Neural cell (in vitro differentiated cells): ENCODE data around the gene WDR83.
"Not testable (repeated sequence)": the region's sequence is repeated elsewhere in the genome, so short reads cannot be mapped to it uniquely, and the experiment has no call there.

Experiments
- EP300 ChIP-seq: fragments of 450-650 bp; conservative IDR thresholded peaks from 2 replicates; pipeline ENCODE4 v1.6.1; 2014; ENCODE audit warnings: antibody characterized with exemption, mild to moderate bottlenecking, moderate library complexity; ENCODE audit not compliant: poor library complexity, severe bottlenecking
- EZH2 ChIP-seq: fragments of 200-600, 300-800 bp; shearing (Covaris generic), sonication (generic); IDR thresholded peaks from 2 replicates; pipeline ENCODE4 v1.6.1; 2014; ENCODE audit warnings: antibody characterized with exemption, low read length, borderline replicate concordance, mild to moderate bottlenecking; ENCODE audit not compliant: insufficient read depth, poor library complexity, severe bottlenecking
- POLR2AphosphoS5 ChIP-seq: IDR thresholded peaks from 2 replicates; pipeline ENCODE4 v1.6.1; 2012
- RAD21 ChIP-seq: fragments of 450-650 bp; conservative IDR thresholded peaks from 2 replicates; pipeline ENCODE4 v1.6.1; 2014; ENCODE audit warnings: antibody characterized with exemption, mild to moderate bottlenecking, moderate library complexity
- REST ChIP-seq: IDR thresholded peaks from 2 replicates; pipeline ENCODE4 v1.6.1; 2012; ENCODE audit warnings: borderline replicate concordance
- SMC3 ChIP-seq: fragments of 450-650 bp; conservative IDR thresholded peaks from 2 replicates; pipeline ENCODE4 v1.6.1; 2014; ENCODE audit warnings: antibody characterized with exemption, mild to moderate bottlenecking, moderate library complexity; ENCODE audit not compliant: poor library complexity
- TAF1 ChIP-seq: IDR thresholded peaks from 2 replicates; pipeline ENCODE4 v1.6.1; 2012; ENCODE audit warnings: low read depth
- TF ChIP-seq, protein P1 (sequence below): fragments of 450-650 bp; IDR thresholded peaks from 2 replicates; pipeline ENCODE4 v1.5.1; 2014; ENCODE audit warnings: antibody characterized with exemption, mild to moderate bottlenecking, moderate library complexity; ENCODE audit not compliant: poor library complexity, severe bottlenecking

DNA sequence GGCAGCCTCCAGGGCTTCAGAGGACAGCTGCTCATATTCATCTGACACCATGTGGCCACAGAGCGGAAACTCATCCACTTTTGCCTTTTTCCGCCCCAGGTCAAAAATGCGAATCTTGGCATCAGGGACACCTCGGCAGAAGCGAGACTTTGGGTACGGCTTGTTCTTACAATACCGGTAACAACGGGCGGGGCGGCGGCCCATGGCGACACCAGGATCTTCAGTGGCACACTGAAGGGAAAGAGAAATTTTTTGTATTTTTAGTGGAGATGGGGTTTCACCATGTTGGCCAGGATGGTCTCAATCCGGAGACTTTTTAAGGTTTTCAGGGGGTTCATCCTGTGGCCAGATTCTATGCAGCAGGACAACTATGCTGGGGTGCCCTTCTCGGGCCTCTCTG is 22.9 kb upstream of the WDR83 start:
- TF ChIP-seq, protein P1, sequence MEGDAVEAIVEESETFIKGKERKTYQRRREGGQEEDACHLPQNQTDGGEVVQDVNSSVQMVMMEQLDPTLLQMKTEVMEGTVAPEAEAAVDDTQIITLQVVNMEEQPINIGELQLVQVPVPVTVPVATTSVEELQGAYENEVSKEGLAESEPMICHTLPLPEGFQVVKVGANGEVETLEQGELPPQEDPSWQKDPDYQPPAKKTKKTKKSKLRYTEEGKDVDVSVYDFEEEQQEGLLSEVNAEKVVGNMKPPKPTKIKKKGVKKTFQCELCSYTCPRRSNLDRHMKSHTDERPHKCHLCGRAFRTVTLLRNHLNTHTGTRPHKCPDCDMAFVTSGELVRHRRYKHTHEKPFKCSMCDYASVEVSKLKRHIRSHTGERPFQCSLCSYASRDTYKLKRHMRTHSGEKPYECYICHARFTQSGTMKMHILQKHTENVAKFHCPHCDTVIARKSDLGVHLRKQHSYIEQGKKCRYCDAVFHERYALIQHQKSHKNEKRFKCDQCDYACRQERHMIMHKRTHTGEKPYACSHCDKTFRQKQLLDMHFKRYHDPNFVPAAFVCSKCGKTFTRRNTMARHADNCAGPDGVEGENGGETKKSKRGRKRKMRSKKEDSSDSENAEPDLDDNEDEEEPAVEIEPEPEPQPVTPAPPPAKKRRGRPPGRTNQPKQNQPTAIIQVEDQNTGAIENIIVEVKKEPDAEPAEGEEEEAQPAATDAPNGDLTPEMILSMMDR: not testable (repeated sequence)
- TF ChIP-seq TAF1, EP300, EZH2, POLR2AphosphoS5, REST, SMC3, RAD21: not testable (repeated sequence)
